SK-N-SH (cell line): Measurements from ENCODE around the gene RYR3. TPM values are rescaled to one million over a fixed set of nuclear protein-coding genes. Genes with fewer than 3 reads are reported as not detected.

ENCODE experiments used
- CTCF ChIA-PET: fragments of 300-600, 350-600 bp; formaldehyde crosslinking; extraction: SDS; loops from one replicate; lab custom pipeline; 2021; lab: Yijun Ruan, JAX
- POLR2A ChIA-PET: fragments of 350-600 bp; sonication (Branson Sonifier 250); formaldehyde crosslinking; extraction: SDS; loops from one replicate; lab custom pipeline; 2020; ENCODE audit warnings: antibody characterized with exemption, inconsistent platforms; lab: Yijun Ruan, JAX
- DNase-seq: peaks from one replicate; pipeline ENCODE4 v3.0.0; 2012
- H2AFZ ChIP-seq: fragments of 200-600 bp; sonication (generic); 2 replicates; pipeline ENCODE4 v1.8.1; 2016; ENCODE audit warnings: antibody characterized with exemption, mild to moderate bottlenecking, low read depth
- H3F3A ChIP-seq: fragments of 200-600 bp; sonication (generic); replicated peaks from 2 replicates; pipeline ENCODE3; 2016; ENCODE audit warnings: antibody characterized with exemption, mild to moderate bottlenecking; ENCODE audit not compliant: insufficient read depth
- H3K27ac ChIP-seq, 2 experiments: fragments of 200-500 bp in 1 of 2; fragments of 200-600 bp in 1 of 2; sonication (Bioruptor generic) in 1 of 2; sonication (generic), shearing (Covaris generic) in 1 of 2; 2 replicates each; pipeline versions ENCODE4 v1.5.1 to v1.6.1; 2014 to 2016; ENCODE audit warnings: low read depth in 2 of 2, inconsistent platforms in 1 of 2, low read length in 1 of 2, mild to moderate bottlenecking in 1 of 2, mixed read lengths in 1 of 2
- H3K27me3 ChIP-seq: fragments of 200-600 bp; sonication (generic), shearing (Covaris generic); 2 replicates; pipeline ENCODE4 v1.6.1; 2016; ENCODE audit warnings: mixed run types; ENCODE audit not compliant: insufficient read depth
- H3K36me3 ChIP-seq, 2 experiments: fragments of 200-500 bp in 1 of 2; fragments of 200-600 bp in 1 of 2; sonication (Bioruptor generic) in 1 of 2; sonication (generic) in 1 of 2; replicated peaks in 1 of 2; 2 replicates each; pipeline versions ENCODE3 to v1.5.1; 2014 to 2016; ENCODE audit warnings: low read length in 1 of 2, mild to moderate bottlenecking in 1 of 2; ENCODE audit not compliant: insufficient read depth in 2 of 2, control insufficient read depth in 1 of 2
- H3K4me1 ChIP-seq, 2 experiments: fragments of 200-500 bp in 1 of 2; fragments of 200-600 bp in 1 of 2; sonication (Bioruptor generic) in 1 of 2; sonication (generic), shearing (Covaris generic) in 1 of 2; 2 replicates each; pipeline versions ENCODE4 v1.5.1 to v1.6.1; 2014 to 2016; ENCODE audit warnings: low read depth in 1 of 2, low read length in 1 of 2, mixed run types in 1 of 2; ENCODE audit not compliant: insufficient read depth in 2 of 2, control insufficient read depth in 1 of 2
- H3K4me2 ChIP-seq: fragments of 200-600 bp; sonication (generic), shearing (Covaris generic); 2 replicates; pipeline ENCODE4 v1.6.1; 2017; ENCODE audit warnings: mixed run types
- H3K4me3 ChIP-seq, 2 experiments: fragments of 200-500 bp in 1 of 2; fragments of 200-600 bp in 1 of 2; sonication (Bioruptor generic) in 1 of 2; sonication (generic), shearing (Covaris generic) in 1 of 2; 2 replicates each; pipeline versions ENCODE4 v1.5.1 to v1.8.1; 2014 to 2016; ENCODE audit warnings: low read depth in 2 of 2, inconsistent platforms in 1 of 2, low read length in 1 of 2, mild to moderate bottlenecking in 1 of 2, mixed read lengths in 1 of 2, moderate library complexity in 1 of 2
- H3K79me2 ChIP-seq: fragments of 200-600 bp; sonication (generic); 2 replicates; pipeline ENCODE4 v1.8.1; 2017; ENCODE audit warnings: mild to moderate bottlenecking; ENCODE audit not compliant: insufficient read depth
- H3K9ac ChIP-seq: fragments of 200-600 bp; sonication (generic); 2 replicates; pipeline ENCODE4 v1.6.1; 2017; ENCODE audit warnings: mixed run types
- H3K9me2 ChIP-seq: fragments of 200-600 bp; sonication (generic); 2 replicates; pipeline ENCODE4 v1.6.1; 2017; ENCODE audit warnings: mixed run types
- H3K9me3 ChIP-seq: fragments of 200-600 bp; sonication (generic); 2 replicates; pipeline ENCODE4 v1.6.1; 2017; ENCODE audit warnings: mixed run types, mild to moderate bottlenecking, moderate library complexity
- H4K20me1 ChIP-seq: fragments of 200-600 bp; sonication (generic); 2 replicates; pipeline ENCODE4 v1.6.1; 2017; ENCODE audit warnings: mild to moderate bottlenecking, mixed run types; ENCODE audit not compliant: insufficient read depth
- CTCF ChIP-seq: fragments of 200-600 bp; sonication (generic); IDR thresholded peaks from 2 replicates; pipeline ENCODE4 v1.6.1; 2017; ENCODE audit warnings: antibody characterized with exemption, mild to moderate bottlenecking, moderate library complexity
- ELF1 ChIP-seq: IDR thresholded peaks from 2 replicates; pipeline ENCODE4 v1.4.0; 2012
- EP300 ChIP-seq, 2 experiments: IDR thresholded peaks; 2 replicates each; pipeline versions ENCODE4 v1.4.0 to v1.6.1; 2012; ENCODE audit warnings: borderline replicate concordance in 1 of 2, low read depth in 1 of 2, low read length in 1 of 2
- FOSL2 ChIP-seq: IDR thresholded peaks from 2 replicates; pipeline ENCODE4 v1.4.0; 2012; ENCODE audit warnings: low read depth, mild to moderate bottlenecking, moderate library complexity, borderline replicate concordance
- FOXJ3 ChIP-seq: sonication (generic); formaldehyde crosslinking; IDR thresholded peaks from 2 replicates; pipeline ENCODE4 v1.5.1; 2020; ENCODE audit warnings: mild to moderate bottlenecking, missing genetic modification reagents
- FOXM1 ChIP-seq: IDR thresholded peaks from 2 replicates; pipeline ENCODE4 v1.4.0; 2012; ENCODE audit warnings: low read depth, mild to moderate bottlenecking
- GABPA ChIP-seq: IDR thresholded peaks from 2 replicates; pipeline ENCODE4 v1.4.0; 2012; ENCODE audit warnings: low read depth, mild to moderate bottlenecking
- IRF3 ChIP-seq: fragments of 150-350 bp; IDR thresholded peaks from 2 replicates; pipeline ENCODE4 v1.6.1; 2016; ENCODE audit warnings: mild to moderate bottlenecking, low read depth, low read length
- MAX ChIP-seq: IDR thresholded peaks from 2 replicates; pipeline ENCODE4 v1.4.0; 2012; ENCODE audit warnings: low read depth
- POLR2AphosphoS5 ChIP-seq: IDR thresholded peaks from 2 replicates; pipeline ENCODE4 v1.6.1; 2012; ENCODE audit warnings: low read depth, low read length
- REST ChIP-seq: IDR thresholded peaks from 2 replicates; pipeline ENCODE4 v1.6.1; 2012; ENCODE audit warnings: mild to moderate bottlenecking, low read depth, low read length, moderate library complexity
- RXRA ChIP-seq: IDR thresholded peaks from 2 replicates; pipeline ENCODE4 v1.4.0; 2012; ENCODE audit warnings: low read depth, mild to moderate bottlenecking, borderline replicate concordance
- SIN3A ChIP-seq: IDR thresholded peaks from 2 replicates; pipeline ENCODE4 v1.6.1; 2012; ENCODE audit warnings: low read depth, mild to moderate bottlenecking, low read length, moderate library complexity, borderline replicate concordance
- SMC3 ChIP-seq: IDR thresholded peaks from 2 replicates; pipeline ENCODE4 v1.6.1; 2012; ENCODE audit warnings: low read depth, low read length, improper control_type of control experiment
- TAF1 ChIP-seq: IDR thresholded peaks from 2 replicates; pipeline ENCODE4 v1.6.1; 2012; ENCODE audit warnings: low read depth, mild to moderate bottlenecking, low read length, moderate library complexity, borderline replicate concordance
- TEAD4 ChIP-seq: IDR thresholded peaks from 2 replicates; pipeline ENCODE4 v1.4.0; 2012; ENCODE audit warnings: mild to moderate bottlenecking, borderline replicate concordance; ENCODE audit not compliant: insufficient read depth
- USF1 ChIP-seq: IDR thresholded peaks from 2 replicates; pipeline ENCODE4 v1.4.0; 2012; ENCODE audit warnings: low read depth, borderline replicate concordance
- WGBS: methylation state at CpG from one replicate; pipeline ENCODE4 v1.1.6; 2017; ENCODE audit warnings: low lambda C conversion rate; 5-methylcytosine and 5-hydroxymethylcytosine counted together
- polyA plus RNA-seq, 3 experiments: library from polyadenylated mRNA; depleted of rRNA; stranded (reverse); fragments of >200 nt; gene quantifications; 2 replicates each; pipeline ENCODE4 v1.2.3, GENCODE V29; 2012

RYR3 gene
- polyA plus RNA-seq, 1 of the 3 experiments (the other 2 are of a cell fraction): 0.02 TPM

GRCh38 chr15:33678602-33679001 is 367.8 kb downstream of the RYR3 start:
- Histone ChIP-seq H4K20me1 (no peaks in the 10 kb centered on the region), H3K9me2 (no peaks in the 10 kb centered on the region), H3K36me3 (no peaks in the 10 kb centered on the region), H3K9ac (no peak overlapping the region), H3F3A (no peaks in the 10 kb centered on the region), H3K27ac (no peak overlapping the region), H3K4me1 (no peaks in the 10 kb centered on the region), H3K27me3 (no peaks in the 10 kb centered on the region; the same call in 1 of the 2 replicates), H2AFZ (no peak overlapping the region), H3K4me3 (no peak overlapping the region), H3K9me3 (no peaks in the 10 kb centered on the region), H3K4me2 (no peak overlapping the region), H3K79me2 (no peaks in the 10 kb centered on the region)
- WGBS: 82% methylated on average over 5 of the region's 5 CpGs
- ChIA-PET POLR2A (no interaction called here), CTCF (interaction anchor here (0.6 to 3.8 kb wide), 5 partner anchors 22 to 592 kb away, joined by 3 to 24 read pairs (median 9); no protein-coding TSS in a partner anchor)
- DNase-seq: no peak
- TF ChIP-seq MAX: no peak
- no peak for TF ChIP-seq GABPA
- no peak for TF ChIP-seq FOSL2
- TF ChIP-seq EP300 (IDR thresholded peaks at IDR 0.05; ENCODE audit: borderline replicate concordance in 1 of 2, low read depth in 1 of 2, low read length in 1 of 2): no peak
- no peak for TF ChIP-seq USF1
- no peak for TF ChIP-seq POLR2AphosphoS5
- no peak for TF ChIP-seq FOXJ3 (CRISPR knock-in tag)
- TF ChIP-seq CTCF: no peak
- TF ChIP-seq IRF3: no peak
- TF ChIP-seq SIN3A: no peak

- Histone ChIP-seq H3K4me1 (no peaks in the 10 kb centered on the region), H3K9me2 (no peaks in the 10 kb centered on the region), H3F3A (no peaks in the 10 kb centered on the region), H3K9ac (no peak overlapping the region), H3K4me2 (no peak overlapping the region), H3K36me3 (no peaks in the 10 kb centered on the region), H3K27ac (no peak overlapping the region), H3K27me3 (no peaks in the 10 kb centered on the region; the same call in 1 of the 2 replicates), H4K20me1 (no peaks in the 10 kb centered on the region), H3K9me3 (no peaks in the 10 kb centered on the region), H2AFZ (no peak overlapping the region), H3K79me2 (no peaks in the 10 kb centered on the region), H3K4me3 (no peak overlapping the region)
- TF ChIP-seq SMC3 (no peak), IRF3 (no peak), TAF1 (no peak), RXRA (no peak), FOXM1 (no peak), ELF1 (no peak), REST (no peak), EP300 (IDR thresholded peaks at IDR 0.05; ENCODE audit: borderline replicate concordance in 1 of 2, low read depth in 1 of 2, low read length in 1 of 2) (no peak), TEAD4 (no peak), SIN3A (no peak)
- POLR2A ChIA-PET: no interaction called here
- CTCF ChIA-PET: interaction anchor here (1.0 to 3.8 kb wide), 4 partner anchors 22 to 593 kb away, joined by 3 to 24 read pairs (median 11); no protein-coding TSS in a partner anchor
- 33% methylated on average over 2 of the region's 2 CpGs for WGBS
- no peak for DNase-seq
Measured at GRCh38 chr15:33679061-33679460, 368.3 kb downstream of the RYR3 start.
